Smooth muscle cell of the brain vasculature (primary cell): ENCODE results near the gene PDGFC.
"Not testable (repeated sequence)": the region's sequence is repeated elsewhere in the genome, so short reads cannot be mapped to it uniquely, and the experiment has no call there.

Experiments
- DNase-seq: peaks from one replicate; pipeline ENCODE4 v3.0.0-alpha.2; 2012; ENCODE audit warnings: low read depth, low spot score

PDGFC gene

GRCh38 chr4:156950948-156951347 is 20.7 kb downstream of the PDGFC start:
- DNase-seq: no peak

GRCh38 chr4:156950090-156950489 is 21.5 kb downstream of the PDGFC start:
- DNase-seq: no peak

DNA sequence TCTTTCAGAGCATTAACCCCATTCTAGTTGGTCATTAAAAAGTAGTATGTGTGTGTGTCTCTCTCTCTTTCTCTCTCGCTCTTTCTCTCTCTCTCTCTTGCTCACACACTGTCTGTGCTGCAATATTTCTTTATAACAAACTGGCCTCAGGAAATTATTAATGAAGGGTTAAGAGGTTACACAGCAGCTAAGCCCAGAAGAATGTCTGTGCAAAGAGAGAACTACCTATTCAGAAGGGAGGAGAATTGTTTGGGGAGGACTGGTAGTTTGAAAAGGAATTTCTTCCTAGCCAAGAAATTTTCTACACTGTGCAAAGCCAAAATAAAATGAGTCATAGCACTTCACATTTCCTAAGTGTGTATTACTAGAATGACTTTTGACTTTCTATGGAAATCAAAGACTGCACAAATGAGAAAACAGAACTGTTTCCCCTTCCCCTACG is 22.2 kb downstream of the PDGFC start:
- DNase-seq: no peak

- DNase-seq: no peak
Observed at GRCh38 chr4:156948738-156949137, 22.9 kb downstream of the PDGFC start.

DNA sequence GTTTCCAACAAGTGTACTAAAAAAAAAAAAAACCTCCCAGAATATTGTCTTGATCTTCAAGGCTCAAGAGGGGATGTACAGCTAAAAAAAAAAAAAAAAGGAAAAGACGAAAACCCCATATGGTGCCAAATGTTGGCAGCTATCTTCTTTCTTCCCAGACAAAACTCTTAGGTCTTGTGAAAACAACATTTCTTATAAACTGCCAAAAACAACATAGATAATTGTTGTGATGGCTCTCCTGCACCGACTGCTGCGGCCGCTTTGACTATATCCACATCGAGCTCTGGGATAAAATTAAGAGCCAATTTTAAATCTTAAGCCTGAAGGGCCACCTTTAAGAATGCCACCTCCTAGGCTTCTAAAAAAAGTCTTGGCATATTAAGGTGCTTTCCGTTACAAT is 23.5 kb downstream of the PDGFC start:
- no peak for DNase-seq

GRCh38 chr4:156946516-156947424 is 24.8 kb downstream of the PDGFC start:
- peak; percentile 53 for DNase-seq

- DNase-seq: no peak
Observed at GRCh38 chr4:156945532-156945931, 26.1 kb downstream of the PDGFC start.

DNA sequence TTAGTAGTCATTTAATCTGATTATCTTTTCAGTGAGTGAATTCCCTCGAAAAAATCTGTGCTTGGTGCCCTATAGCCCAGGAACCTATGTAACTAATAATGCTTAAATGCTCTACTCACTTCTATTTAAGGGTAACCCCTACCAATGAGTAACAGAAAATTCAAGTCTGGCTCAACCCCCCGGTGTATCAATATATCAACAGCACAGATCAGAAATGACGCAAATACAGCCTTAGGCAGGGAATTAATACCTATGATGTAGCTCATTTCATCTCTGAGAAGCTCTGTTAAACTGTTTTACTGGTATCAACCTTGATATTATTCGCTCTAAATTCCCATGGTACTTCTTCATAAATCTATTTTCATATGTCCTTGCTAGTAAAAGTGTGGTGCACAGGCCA is 28.6 kb downstream of the PDGFC start:
- no peak for DNase-seq

DNA sequence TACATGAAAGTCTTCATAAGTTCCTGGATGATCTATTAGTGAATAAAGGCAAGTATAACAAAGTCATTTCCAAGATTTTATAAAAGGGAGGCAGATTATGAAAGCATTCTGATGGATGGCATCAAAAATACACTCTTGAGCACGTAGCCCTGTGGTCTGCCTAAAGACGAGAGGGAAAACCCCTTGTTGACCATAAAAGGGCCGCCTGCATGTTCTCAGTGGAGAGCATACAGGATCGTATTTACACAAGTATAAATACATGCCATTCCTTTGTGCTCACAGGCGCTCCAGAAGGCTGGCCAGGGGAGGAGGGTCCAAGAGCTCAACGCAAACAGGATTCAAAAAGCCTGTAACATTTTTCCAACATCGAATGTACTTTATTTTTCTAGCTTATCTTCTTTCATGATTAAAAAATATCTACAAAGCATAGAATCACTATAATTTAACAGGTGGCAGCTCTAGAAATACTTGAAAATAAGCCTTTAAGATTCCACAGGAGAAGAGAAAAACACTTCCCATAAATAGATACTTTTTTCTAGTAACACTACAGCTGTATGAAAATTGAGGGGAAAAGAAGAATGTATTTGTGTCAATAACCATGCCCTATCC is 29.6 kb downstream of the PDGFC start:
- peak; percentile 83 for DNase-seq

GRCh38 chr4:156939801-156940200 is 31.8 kb downstream of the PDGFC start:
- no peak for DNase-seq

GRCh38 chr4:156939139-156939538 is 32.5 kb downstream of the PDGFC start:
- no peak for DNase-seq

DNA sequence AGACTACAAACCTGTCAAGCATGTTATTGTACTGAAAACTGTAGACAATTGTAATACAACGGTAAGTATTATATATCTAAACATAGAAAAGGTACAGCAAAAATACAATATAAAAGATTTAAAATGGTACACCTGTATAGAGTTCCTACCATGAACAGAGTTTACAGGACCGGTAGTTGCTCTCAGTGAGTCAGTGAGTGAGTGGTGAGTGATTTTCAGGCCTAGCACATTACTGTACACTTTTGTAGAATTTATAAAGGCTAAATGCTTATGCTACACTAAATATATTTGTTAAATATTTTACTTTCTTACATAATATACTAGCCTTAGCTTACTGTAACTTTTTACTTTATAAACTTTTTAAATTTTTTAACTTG is 37.4 kb downstream of the PDGFC start:
- no peak for DNase-seq

GRCh38 chr4:156933633-156934258 is 37.9 kb downstream of the PDGFC start:
- DNase-seq: no peak

DNA sequence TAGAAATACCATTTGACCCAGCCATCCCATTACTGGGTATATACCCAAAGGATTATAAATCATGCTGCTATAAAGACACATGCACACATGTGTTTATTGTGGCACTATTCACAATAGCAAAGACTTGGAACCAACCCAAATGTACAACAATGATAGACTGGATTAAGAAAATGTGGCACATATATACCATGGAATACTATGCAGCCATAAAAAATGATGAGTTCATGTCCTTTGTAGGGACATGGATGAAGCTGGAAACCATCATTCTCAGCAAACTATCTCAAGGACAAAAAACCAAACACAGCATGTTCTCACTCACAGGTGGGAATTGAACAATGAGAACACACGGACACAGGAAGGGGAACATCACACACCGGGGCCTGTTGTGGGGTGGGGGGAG is 39.2 kb downstream of the PDGFC start:
- not testable (repeated sequence) for DNase-seq

DNA sequence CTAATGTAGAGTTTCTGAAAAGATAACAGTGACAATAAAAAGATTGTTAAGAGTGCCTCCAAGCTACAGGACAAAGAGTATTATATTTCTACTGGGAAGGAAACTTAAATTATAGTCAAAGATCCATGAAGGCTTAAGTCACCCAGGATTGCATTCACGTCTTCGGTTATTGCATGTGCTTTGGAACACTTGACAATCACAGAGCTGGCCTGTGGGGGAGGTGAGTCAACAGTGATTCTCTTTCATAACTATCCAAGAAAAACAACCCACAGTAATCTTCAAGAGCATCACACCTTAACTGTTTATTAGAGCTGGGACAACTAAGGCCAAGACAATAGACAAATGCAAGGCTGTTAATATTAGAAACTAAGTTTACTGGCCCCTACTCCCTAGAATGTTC is 40.3 kb downstream of the PDGFC start:
- no peak for DNase-seq

- DNase-seq: no peak
Observed at GRCh38 chr4:156929386-156930105, 42.1 kb downstream of the PDGFC start.

GRCh38 chr4:156924774-156925315 is 46.8 kb downstream of the PDGFC start:
- no peak for DNase-seq

GRCh38 chr4:156923525-156923924 is 48.1 kb downstream of the PDGFC start:
- DNase-seq: no peak

GRCh38 chr4:156915221-156915620 is 56.4 kb downstream of the PDGFC start:
- no peak for DNase-seq

GRCh38 chr4:156913234-156913633 is 58.4 kb downstream of the PDGFC start:
- DNase-seq: no peak

GRCh38 chr4:156909010-156909409 is 62.6 kb downstream of the PDGFC start:
- no peak for DNase-seq

DNA sequence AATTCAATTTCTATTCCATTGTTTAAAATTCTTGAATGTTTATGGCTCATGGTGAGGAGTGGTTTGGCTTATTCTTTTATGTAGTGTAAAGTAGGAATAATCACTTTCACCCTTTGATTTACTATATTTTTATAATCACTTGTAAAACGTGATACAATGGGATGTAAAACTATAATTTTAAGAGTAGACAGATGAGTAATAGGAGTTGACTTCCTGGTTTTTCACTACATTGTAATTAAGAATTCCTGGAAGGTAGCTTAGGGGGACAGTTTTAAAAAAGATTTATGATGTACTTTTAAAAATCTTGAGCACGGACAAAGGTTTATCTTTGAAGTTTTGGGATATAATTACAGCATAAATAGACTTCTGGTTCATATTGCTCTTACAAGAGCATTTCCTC is 65.3 kb downstream of the PDGFC start:
- DNase-seq: no peak
